Germinal center (tissue), 1 donor: Measurements from ENCODE around the gene ZBTB20.

Source experiments
- DNase-seq: peaks from one replicate; pipeline ENCODE4 v3.0.0; 2012; ENCODE audit warnings: mixed read lengths, low spot score

ZBTB20 gene

GRCh38 chr3:114872050-114872449 lies 275.0 kb downstream of the ZBTB20 start:
- no peak for DNase-seq

- no peak for DNase-seq
Measured at GRCh38 chr3:114867835-114868503, 279.1 kb downstream of the ZBTB20 start.

GRCh38 chr3:114867359-114867758 lies 279.7 kb downstream of the ZBTB20 start:
- DNase-seq = no peak

GRCh38 chr3:114866430-114866829 lies 280.7 kb downstream of the ZBTB20 start:
- no peak for DNase-seq

- DNase-seq = no peak
Measured at GRCh38 chr3:114864970-114865369, 282.1 kb downstream of the ZBTB20 start.

- DNase-seq = no peak
Measured at GRCh38 chr3:114863848-114864247, 283.2 kb downstream of the ZBTB20 start.

- no peak for DNase-seq
Measured at GRCh38 chr3:114861666-114862065, 285.4 kb downstream of the ZBTB20 start.

- no peak for DNase-seq
Measured at GRCh38 chr3:114860531-114860930, 286.6 kb downstream of the ZBTB20 start.

- no peak for DNase-seq
Measured at GRCh38 chr3:114858329-114858728, 288.8 kb downstream of the ZBTB20 start.

GRCh38 chr3:114857299-114857701 lies 289.8 kb downstream of the ZBTB20 start:
- DNase-seq = no peak

GRCh38 chr3:114856835-114857234 lies 290.3 kb downstream of the ZBTB20 start:
- DNase-seq = no peak

- DNase-seq = no peak
Measured at GRCh38 chr3:114855839-114856238, 291.2 kb downstream of the ZBTB20 start.

- DNase-seq = no peak
Measured at GRCh38 chr3:114852966-114853365, 294.1 kb downstream of the ZBTB20 start.

GRCh38 chr3:114850898-114851297 lies 296.2 kb downstream of the ZBTB20 start:
- DNase-seq = no peak

GRCh38 chr3:114848643-114849350 lies 298.3 kb downstream of the ZBTB20 start:
- no peak for DNase-seq

GRCh38 chr3:114848082-114848481 lies 299.0 kb downstream of the ZBTB20 start:
- DNase-seq = no peak

GRCh38 chr3:114847564-114847963 lies 299.5 kb downstream of the ZBTB20 start:
- no peak for DNase-seq

- no peak for DNase-seq
Measured at GRCh38 chr3:114846779-114847178, 300.3 kb downstream of the ZBTB20 start.

GRCh38 chr3:114846252-114846651 lies 300.8 kb downstream of the ZBTB20 start:
- no peak for DNase-seq

GRCh38 chr3:114841515-114841914 lies 305.6 kb downstream of the ZBTB20 start:
- no peak for DNase-seq

GRCh38 chr3:114839476-114839875 lies 307.6 kb downstream of the ZBTB20 start:
- no peak for DNase-seq

GRCh38 chr3:114838025-114838424 lies 309.1 kb downstream of the ZBTB20 start:
- no peak for DNase-seq

- DNase-seq = no peak
Measured at GRCh38 chr3:114834175-114834940, 312.7 kb downstream of the ZBTB20 start.
